Liver (tissue), 9 donors: ENCODE data around the gene FLRT2. TPM values are rescaled to one million over a fixed set of nuclear protein-coding genes. Genes with fewer than 3 reads are reported as not detected.

Experiments
- DNase-seq: peaks from one replicate; pipeline ENCODE4 v3.0.0-alpha.2; 2017; ENCODE audit warnings: low spot score
- H3K27ac ChIP-seq, 2 donors: one replicate each; pipeline ENCODE4 v1.7.0; 2013; ENCODE audit warnings: inconsistent platforms in 2 of 2, low read length in 2 of 2, control low read depth in 1 of 2, low read depth in 1 of 2, mild to moderate bottlenecking in 1 of 2
- H3K27me3 ChIP-seq, 4 donors: one replicate each; pipeline versions ENCODE4 v1.6.1 to v1.7.0; 2013; ENCODE audit warnings: low read length in 3 of 4, inconsistent platforms in 1 of 4, mild to moderate bottlenecking in 1 of 4, moderate library complexity in 1 of 4; ENCODE audit not compliant: control insufficient read depth in 4 of 4, insufficient read depth in 4 of 4
- H3K36me3 ChIP-seq, 4 donors: one replicate each; pipeline versions ENCODE4 v1.6.1 to v1.7.0; 2013; ENCODE audit warnings: low read length in 3 of 4, mild to moderate bottlenecking in 3 of 4, low read depth in 1 of 4, moderate library complexity in 1 of 4; ENCODE audit not compliant: control insufficient read depth in 4 of 4, insufficient read depth in 3 of 4
- H3K4me1 ChIP-seq, 4 donors: one replicate each; pipeline versions ENCODE4 v1.6.1 to v1.7.0; 2013; ENCODE audit warnings: low read length in 3 of 4, mild to moderate bottlenecking in 3 of 4, moderate library complexity in 1 of 4; ENCODE audit not compliant: control insufficient read depth in 4 of 4, insufficient read depth in 4 of 4
- H3K4me3 ChIP-seq, 3 donors: one replicate each; pipeline versions ENCODE4 v1.6.1 to v1.7.0; 2013; ENCODE audit warnings: low read length in 3 of 3, control low read depth in 1 of 3, low read depth in 1 of 3, mild to moderate bottlenecking in 1 of 3
- H3K9ac ChIP-seq, 2 donors: one replicate each; pipeline ENCODE4 v1.7.0; 2013; ENCODE audit warnings: low read length in 2 of 2, mild to moderate bottlenecking in 2 of 2, moderate library complexity in 2 of 2, control low read depth in 1 of 2, low read depth in 1 of 2
- H3K9me3 ChIP-seq, 4 donors: one replicate each; pipeline versions ENCODE4 v1.6.1 to v1.7.0; 2013; ENCODE audit warnings: low read length in 3 of 4; ENCODE audit not compliant: control insufficient read depth in 4 of 4
- EGR1 ChIP-seq, 2 donors: IDR thresholded peaks; 2 replicates each; pipeline ENCODE4 v1.6.1; 2016 to 2018; ENCODE audit warnings: antibody characterized with exemption in 2 of 2, low read depth in 2 of 2
- FOXA2 ChIP-seq: IDR thresholded peaks from 2 replicates; pipeline ENCODE4 v1.6.1; 2016; ENCODE audit warnings: antibody characterized with exemption
- GABPA ChIP-seq, 2 donors: IDR thresholded peaks in 1 of 2; conservative IDR thresholded peaks in 1 of 2; 2 replicates each; pipeline ENCODE4 v1.6.1; 2016; ENCODE audit warnings: antibody characterized with exemption in 2 of 2, mild to moderate bottlenecking in 1 of 2, moderate library complexity in 1 of 2
- HNF4A ChIP-seq, 2 donors: conservative IDR thresholded peaks; 2 replicates each; pipeline ENCODE4 v1.6.1; 2016; ENCODE audit warnings: antibody characterized with exemption in 2 of 2, mild to moderate bottlenecking in 2 of 2
- HNF4G ChIP-seq: IDR thresholded peaks from 2 replicates; pipeline ENCODE4 v1.6.1; 2016; ENCODE audit warnings: antibody characterized with exemption
- JUND ChIP-seq, 2 donors: IDR thresholded peaks; 2 replicates each; pipeline ENCODE4 v1.6.1; 2016; ENCODE audit warnings: antibody characterized with exemption in 2 of 2
- NR2F2 ChIP-seq: IDR thresholded peaks from 2 replicates; pipeline ENCODE4 v1.6.1; 2016; ENCODE audit warnings: antibody characterized with exemption
- RAD21 ChIP-seq, 2 donors: IDR thresholded peaks; 2 replicates each; pipeline ENCODE4 v1.6.1; 2016; ENCODE audit warnings: antibody characterized with exemption in 2 of 2, mild to moderate bottlenecking in 2 of 2
- RXRA ChIP-seq, 2 donors: IDR thresholded peaks; 2 replicates each; pipeline ENCODE4 v1.6.1; 2017 to 2018; ENCODE audit warnings: antibody characterized with exemption in 2 of 2, mild to moderate bottlenecking in 1 of 2
- SP1 ChIP-seq: IDR thresholded peaks from 2 replicates; pipeline ENCODE4 v1.6.1; 2018; ENCODE audit warnings: antibody characterized with exemption, mild to moderate bottlenecking
- ZBTB33 ChIP-seq: IDR thresholded peaks from 2 replicates; pipeline ENCODE4 v1.6.1; 2016; ENCODE audit warnings: antibody characterized with exemption
- WGBS: extraction: QIAGEN DNeasy Blood & Tissue Kit; methylation state at CpG from one replicate; pipeline ENCODE4 v1.1.7; 2013; 5-methylcytosine and 5-hydroxymethylcytosine counted together
- polyA plus RNA-seq, 2 donors: library from polyadenylated mRNA; stranded (reverse) in 1 of 2; unstranded in 1 of 2; fragments of 200-250 nt in 1 of 2; fragments of >200 nt in 1 of 2; fragmentation: Nextera tagmentation in 1 of 2; extraction: Ambion mirVana in 1 of 2; gene quantifications; one replicate each; pipeline versions ENCODE4 v1.2.1 to v1.2.3, GENCODE V29; 2013 to 2015
- total RNA-seq, 2 donors: library from RNA; depleted of rRNA; stranded (reverse); fragments of >200 nt; gene quantifications; one replicate each; pipeline ENCODE4 v1.2.3, GENCODE V29; 2014
- TF ChIP-seq, protein P1 (sequence below): IDR thresholded peaks from 2 replicates; pipeline ENCODE4 v1.6.1; 2016; ENCODE audit warnings: antibody characterized with exemption
- TF ChIP-seq, protein P2 (sequence below): IDR thresholded peaks from 2 replicates; pipeline ENCODE4 v1.6.1; 2016; ENCODE audit warnings: antibody characterized with exemption, mild to moderate bottlenecking
- TF ChIP-seq, protein P3 (sequence below): IDR thresholded peaks from 2 replicates; pipeline ENCODE4 v1.6.1; 2016; ENCODE audit warnings: antibody characterized with exemption
- donor health status: healthy.
- donor health status: healthy.
- donor health status: healthy.
- donor health status: healthy.
- donor health status: healthy.

Gene FLRT2
- total and polyA plus RNA-seq, 4 donors = 0.90 to 8.2 (median 1.8) TPM

GRCh38 chr14:85675957-85676356 lies 146.0 kb downstream of the FLRT2 start:
- Histone ChIP-seq H3K4me3 (no peak overlapping the region), H3K4me1 (no peaks in the 10 kb centered on the region), H3K9ac (no peak overlapping the region), H3K27me3 (no peaks in the 10 kb centered on the region), H3K9me3 (peaks cover 0 to 4% (median 1%) of the 10 kb centered on the region in 4 donors), H3K27ac (no peak overlapping the region), H3K36me3 (no peaks in the 10 kb centered on the region)
- 79% methylated on average over 6 of the region's 6 CpGs for WGBS
- TF ChIP-seq RXRA (IDR thresholded peaks at IDR 0.05) = no peak
- no peak for DNase-seq

DNA sequence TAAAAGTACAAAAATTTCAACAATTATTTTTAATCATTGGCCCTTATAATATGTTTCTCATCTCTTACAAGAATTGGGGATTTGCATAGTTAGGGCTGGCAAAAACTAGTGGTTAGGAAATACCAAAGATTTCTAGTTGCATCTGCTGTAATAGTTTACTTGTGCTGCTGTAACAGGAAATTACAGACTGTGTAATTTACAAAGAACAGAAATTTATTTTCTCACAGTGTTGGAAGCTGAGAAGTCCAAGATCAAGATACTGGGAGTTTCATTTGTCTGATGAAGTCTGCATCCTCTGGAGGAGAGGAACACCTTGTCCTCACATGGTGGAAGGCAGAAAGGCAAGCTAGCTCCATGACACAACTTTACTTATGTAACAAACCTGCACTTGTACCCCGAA lies 157.0 kb downstream of the FLRT2 start:
- H3K9ac ChIP-seq = no peak overlapping the region
- no peak for TF ChIP-seq ZBTB33
- no peak for TF ChIP-seq HNF4G
- TF ChIP-seq, protein P1, sequence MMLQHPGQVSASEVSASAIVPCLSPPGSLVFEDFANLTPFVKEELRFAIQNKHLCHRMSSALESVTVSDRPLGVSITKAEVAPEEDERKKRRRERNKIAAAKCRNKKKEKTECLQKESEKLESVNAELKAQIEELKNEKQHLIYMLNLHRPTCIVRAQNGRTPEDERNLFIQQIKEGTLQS = no peak
- TF ChIP-seq NR2F2 = no peak
- no peak for TF ChIP-seq HNF4A (conservative IDR thresholded peaks at IDR 0.05)
- TF ChIP-seq FOXA2 = no peak
- TF ChIP-seq, protein P2, sequence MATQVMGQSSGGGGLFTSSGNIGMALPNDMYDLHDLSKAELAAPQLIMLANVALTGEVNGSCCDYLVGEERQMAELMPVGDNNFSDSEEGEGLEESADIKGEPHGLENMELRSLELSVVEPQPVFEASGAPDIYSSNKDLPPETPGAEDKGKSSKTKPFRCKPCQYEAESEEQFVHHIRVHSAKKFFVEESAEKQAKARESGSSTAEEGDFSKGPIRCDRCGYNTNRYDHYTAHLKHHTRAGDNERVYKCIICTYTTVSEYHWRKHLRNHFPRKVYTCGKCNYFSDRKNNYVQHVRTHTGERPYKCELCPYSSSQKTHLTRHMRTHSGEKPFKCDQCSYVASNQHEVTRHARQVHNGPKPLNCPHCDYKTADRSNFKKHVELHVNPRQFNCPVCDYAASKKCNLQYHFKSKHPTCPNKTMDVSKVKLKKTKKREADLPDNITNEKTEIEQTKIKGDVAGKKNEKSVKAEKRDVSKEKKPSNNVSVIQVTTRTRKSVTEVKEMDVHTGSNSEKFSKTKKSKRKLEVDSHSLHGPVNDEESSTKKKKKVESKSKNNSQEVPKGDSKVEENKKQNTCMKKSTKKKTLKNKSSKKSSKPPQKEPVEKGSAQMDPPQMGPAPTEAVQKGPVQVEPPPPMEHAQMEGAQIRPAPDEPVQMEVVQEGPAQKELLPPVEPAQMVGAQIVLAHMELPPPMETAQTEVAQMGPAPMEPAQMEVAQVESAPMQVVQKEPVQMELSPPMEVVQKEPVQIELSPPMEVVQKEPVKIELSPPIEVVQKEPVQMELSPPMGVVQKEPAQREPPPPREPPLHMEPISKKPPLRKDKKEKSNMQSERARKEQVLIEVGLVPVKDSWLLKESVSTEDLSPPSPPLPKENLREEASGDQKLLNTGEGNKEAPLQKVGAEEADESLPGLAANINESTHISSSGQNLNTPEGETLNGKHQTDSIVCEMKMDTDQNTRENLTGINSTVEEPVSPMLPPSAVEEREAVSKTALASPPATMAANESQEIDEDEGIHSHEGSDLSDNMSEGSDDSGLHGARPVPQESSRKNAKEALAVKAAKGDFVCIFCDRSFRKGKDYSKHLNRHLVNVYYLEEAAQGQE = no peak
- no peak for TF ChIP-seq GABPA (IDR thresholded peaks at IDR 0.05 in 1 of 2, conservative IDR thresholded peaks at IDR 0.05 in 1 of 2)
- TF ChIP-seq SP1 = no peak
- TF ChIP-seq JUND (IDR thresholded peaks at IDR 0.05) = no peak
- no peak for TF ChIP-seq RAD21 (IDR thresholded peaks at IDR 0.05)
- TF ChIP-seq RXRA (IDR thresholded peaks at IDR 0.05) = no peak
- H3K4me3 ChIP-seq = no peak overlapping the region
- 64% methylated on average over 1 of the region's 1 CpG for WGBS
- H3K27me3 ChIP-seq = no peaks in the 10 kb centered on the region
- DNase-seq = no peak
- no peaks in the 10 kb centered on the region for H3K4me1 ChIP-seq
- H3K27ac ChIP-seq = no peak overlapping the region
- no peaks in the 10 kb centered on the region for H3K9me3 ChIP-seq
- no peaks in the 10 kb centered on the region for H3K36me3 ChIP-seq

DNA sequence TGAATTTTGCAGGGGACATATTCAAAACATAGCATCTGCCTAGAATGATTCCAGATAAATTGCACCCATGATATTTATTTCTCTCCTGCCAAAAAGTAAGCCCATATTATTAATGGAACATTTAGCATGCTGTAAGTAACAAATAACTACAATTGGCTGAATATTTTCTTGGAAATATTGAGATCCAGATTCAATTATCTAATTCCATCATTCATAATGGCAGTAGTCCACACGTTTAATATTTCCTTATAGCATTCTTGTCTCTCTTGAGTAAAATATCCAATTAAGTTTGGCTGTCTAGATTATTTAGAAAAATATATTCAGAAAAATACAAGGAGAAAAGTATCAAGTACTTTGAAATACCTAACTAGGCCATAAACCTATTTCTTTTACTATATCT lies 157.5 kb downstream of the FLRT2 start:
- WGBS = 61% methylated on average over 1 of the region's 1 CpG
- H3K9ac ChIP-seq = no peak overlapping the region
- no peak overlapping the region for H3K27ac ChIP-seq
- no peak for DNase-seq
- no peak overlapping the region for H3K4me3 ChIP-seq
- H3K9me3 ChIP-seq = no peaks in the 10 kb centered on the region
- H3K4me1 ChIP-seq = no peaks in the 10 kb centered on the region
- no peaks in the 10 kb centered on the region for H3K36me3 ChIP-seq
- no peaks in the 10 kb centered on the region for H3K27me3 ChIP-seq
- TF ChIP-seq EGR1 (IDR thresholded peaks at IDR 0.05; ENCODE audit: low read depth in 2 of 2) = no peak
- TF ChIP-seq, protein P3, sequence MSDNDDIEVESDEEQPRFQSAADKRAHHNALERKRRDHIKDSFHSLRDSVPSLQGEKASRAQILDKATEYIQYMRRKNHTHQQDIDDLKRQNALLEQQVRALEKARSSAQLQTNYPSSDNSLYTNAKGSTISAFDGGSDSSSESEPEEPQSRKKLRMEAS = no peak
- no peak for TF ChIP-seq FOXA2
- no peak for TF ChIP-seq ZBTB33
